NCI-H187 (cell line): ENCODE measurements around the gene ITPR3.
A peak's percentile ranks its signal among the peaks of the same experiment; 100 is the strongest.

Source experiments
- DNase-seq, 2 experiments: peaks; one replicate each; lab custom pipeline; 2025; lab: John Stamatoyannopoulos, UW

ITPR3 gene

DNA sequence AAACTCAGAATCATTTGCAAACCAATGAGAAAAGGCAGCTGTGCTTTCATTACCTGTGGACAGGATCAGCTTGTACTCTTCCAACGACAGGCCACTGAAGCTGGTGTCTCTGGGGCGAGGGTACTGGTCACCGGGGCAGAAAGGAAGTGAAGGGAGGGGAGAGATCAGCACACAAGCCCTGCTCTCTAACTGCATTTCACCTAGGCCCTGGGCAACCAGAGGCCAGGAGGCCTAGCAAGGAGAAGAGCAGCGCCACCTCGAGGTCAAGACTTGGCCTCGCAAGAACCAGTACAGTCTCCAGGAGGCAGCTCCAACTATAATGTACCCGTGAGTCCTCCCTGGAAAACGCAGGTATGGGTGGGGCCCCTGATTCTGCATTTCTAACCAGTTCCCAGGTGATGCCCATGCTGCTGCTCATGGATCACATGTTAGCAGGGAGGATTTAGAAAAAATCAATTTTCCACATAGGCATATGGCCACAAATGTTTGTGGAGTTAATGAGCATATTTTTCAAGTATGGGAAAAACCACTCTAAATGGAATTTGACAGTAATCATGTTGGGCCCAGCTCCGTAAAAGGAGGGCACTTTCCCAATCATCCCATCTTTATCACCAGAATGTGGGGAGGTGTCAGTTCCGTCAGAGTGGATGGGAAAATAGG lies 79.4 kb downstream of the ITPR3 start:
- no peak for DNase-seq

DNA sequence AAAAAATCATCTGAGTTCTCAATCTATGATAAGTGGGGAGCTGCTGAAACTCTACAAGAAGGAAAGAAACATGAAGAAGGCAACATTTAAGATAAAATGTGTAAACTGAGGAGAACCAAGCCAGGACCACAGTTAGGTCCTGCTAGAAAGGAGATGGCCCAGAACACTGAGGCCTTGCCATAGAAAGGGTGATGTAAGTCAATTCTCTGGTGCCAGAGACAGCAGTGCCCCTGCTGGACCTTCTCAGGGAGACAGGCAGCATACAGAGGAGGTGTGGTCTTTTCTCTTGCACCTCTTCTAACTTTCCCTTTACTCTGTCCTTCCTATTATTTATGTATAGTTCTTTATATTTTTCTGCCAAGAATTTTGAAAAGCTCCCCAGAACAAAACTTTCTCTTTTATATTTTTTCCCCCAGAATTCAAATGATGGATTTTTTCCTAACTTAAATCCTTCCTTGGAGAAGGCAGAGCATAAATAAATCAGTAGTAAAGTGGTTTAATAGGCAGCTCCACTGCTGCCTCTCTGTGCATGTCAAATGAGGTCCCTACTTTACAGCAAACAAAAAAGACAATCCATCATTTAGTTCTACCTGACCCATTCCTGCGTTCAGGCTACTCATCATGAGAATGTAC lies 81.3 kb downstream of the ITPR3 start:
- no peak for DNase-seq

DNA sequence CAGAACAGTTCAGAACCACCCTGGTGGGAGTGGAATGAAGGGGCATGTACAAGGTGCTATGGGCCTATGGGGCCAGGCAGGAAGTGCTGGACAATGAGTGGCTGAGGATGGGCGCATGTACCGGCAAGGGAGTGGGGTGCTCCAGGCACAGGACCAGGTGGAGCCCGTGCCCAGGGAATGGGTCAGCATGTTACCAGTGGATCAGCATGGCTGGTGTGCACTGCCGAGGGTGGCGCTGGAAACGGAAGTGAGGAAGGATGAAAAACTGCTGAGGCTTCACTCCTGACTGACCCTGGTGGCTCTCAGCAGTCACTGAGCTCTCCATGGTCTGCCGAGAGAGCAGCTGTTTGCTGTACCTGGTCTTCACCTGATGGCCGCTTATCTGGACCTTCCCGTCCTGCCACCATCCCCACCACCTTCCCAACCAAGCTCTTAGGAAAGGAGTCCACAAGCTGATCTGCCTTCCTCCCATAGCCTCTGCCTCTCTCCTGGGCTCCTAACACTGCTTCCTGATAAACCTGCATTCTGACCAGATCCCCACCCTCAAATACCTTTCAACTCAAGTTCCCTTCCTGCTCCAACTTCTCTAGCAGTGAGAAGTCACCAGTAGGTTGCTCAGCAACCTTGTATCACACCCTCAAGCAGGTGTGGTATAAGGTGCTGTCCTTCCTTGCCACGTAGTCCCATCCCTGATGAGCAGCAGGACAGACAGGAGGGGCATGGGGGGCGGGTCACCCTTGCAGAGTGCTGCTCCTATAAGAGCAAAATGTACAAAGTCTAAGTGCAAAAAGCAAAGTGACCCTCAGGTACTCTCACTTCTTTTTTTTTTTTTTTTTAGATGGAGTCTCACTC lies 83.3 kb downstream of the ITPR3 start:
- no peak for DNase-seq

DNA sequence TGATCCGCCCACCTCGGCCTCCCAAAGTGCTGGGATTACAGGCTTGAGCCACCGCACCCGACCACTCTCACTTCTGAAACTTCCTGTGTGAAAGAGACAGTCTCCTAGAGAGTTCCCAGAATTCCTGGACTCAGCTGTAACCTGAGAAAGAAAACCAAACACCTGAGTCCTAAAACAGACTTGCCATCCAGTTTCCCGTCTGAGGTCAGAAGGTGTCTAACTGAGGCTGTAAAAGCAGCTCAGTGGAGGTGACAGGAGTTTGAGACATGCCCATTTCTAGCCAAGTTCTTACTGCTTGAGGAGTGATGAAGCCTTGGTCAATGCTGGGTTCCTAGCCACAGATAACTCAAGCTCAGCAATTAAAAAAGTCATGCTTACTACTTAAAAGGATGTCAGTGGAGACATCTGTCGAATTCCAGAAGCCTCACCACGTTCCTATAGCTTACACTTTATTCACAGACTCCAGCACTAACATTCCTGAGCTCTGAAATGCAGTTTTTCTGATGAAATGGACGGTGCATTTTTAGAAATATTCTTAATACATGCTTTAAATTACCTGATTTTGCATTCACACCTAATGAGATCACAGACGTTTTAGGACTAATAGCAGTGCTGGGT lies 84.3 kb downstream of the ITPR3 start:
- DNase-seq, result no peak

DNA sequence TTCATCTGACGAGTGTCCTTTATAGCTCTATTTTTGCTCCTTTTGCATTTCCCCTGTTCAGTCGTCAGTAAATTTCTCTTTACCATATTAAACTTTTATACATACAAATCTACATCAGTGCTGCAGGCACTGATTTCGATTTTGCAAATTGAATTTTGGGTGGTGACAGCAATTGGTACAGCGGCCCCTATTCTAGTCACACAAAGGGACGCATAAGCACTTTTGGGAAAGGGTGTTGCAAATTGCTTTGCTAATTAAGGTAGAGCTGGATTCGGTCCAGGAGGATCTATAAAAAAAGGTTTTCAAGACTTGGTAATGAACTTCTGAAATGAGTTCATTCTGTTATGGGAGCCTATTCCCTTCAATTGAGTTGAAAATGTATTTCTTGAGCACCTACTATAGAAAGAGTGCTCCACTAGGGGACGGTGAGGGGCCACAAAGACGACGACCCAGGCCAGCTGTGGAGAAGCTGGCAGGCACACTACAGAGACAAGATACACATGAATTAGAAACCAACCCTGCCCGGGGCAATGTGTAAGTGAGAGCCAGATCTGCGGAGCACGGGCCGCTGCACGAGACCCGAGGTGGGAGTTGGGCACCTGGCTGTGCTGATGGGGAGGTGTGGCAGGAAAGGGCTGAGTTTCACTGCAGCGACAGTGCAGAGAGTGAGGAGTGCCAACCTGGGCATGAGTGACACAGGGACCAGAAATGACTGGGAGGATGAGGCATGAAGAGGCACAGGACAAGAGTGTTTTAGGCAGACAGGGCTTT lies 85.0 kb downstream of the ITPR3 start:
- no peak for DNase-seq

DNA sequence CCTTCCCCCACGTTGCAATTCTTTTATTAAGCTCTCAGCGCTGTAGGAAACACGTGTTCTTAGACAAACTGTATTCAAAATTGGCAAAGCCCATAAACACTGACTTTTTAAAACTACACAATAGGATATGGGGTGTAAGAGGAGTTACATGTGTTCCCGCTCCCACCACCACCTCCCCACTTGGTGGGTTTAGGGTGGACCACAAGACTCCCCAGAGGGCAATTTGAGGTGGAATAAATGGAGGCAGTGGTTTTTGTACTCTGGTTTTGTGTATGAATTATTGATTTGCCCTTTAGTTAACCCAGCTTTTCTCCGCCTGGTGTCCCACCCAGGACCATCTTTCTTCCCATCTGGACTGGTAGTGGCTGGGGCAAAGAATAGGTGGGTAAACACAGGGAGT lies 86.6 kb downstream of the ITPR3 start:
- DNase-seq, result peak; percentile 29 to 44

DNA sequence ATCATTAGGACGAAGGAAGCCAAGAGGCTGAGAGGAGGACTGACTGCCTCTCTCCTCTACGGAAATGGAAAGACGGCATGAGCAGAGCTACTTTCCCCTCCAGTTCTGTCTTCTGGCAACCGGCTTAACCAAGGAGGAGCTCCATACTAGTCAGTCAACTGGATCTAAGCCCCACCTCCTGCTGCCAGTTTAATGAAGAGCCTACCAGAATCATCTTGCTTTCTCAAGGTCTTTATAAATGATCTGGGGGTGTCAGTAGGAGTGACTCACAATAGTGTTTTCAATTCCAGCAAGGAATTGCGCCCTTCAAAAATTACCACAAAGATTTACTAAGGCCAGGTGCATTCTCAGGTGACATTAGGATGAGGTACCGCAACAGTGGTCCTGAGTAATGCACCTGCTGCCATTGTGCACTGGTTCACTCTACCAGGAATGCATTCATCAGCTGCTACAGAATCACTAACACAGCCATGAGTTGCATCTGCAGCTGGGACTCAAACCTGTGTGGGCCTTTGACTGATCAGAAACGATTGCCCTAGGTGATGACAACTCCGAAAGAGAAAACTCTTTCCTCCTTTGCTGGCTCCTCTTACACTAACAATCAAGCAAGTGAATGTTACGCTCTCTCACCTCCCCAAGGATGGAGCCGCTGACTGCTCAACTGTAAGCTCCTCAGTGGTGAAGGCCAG lies 87.5 kb downstream of the ITPR3 start:
- peak; percentile 41 to 58 for DNase-seq

DNA sequence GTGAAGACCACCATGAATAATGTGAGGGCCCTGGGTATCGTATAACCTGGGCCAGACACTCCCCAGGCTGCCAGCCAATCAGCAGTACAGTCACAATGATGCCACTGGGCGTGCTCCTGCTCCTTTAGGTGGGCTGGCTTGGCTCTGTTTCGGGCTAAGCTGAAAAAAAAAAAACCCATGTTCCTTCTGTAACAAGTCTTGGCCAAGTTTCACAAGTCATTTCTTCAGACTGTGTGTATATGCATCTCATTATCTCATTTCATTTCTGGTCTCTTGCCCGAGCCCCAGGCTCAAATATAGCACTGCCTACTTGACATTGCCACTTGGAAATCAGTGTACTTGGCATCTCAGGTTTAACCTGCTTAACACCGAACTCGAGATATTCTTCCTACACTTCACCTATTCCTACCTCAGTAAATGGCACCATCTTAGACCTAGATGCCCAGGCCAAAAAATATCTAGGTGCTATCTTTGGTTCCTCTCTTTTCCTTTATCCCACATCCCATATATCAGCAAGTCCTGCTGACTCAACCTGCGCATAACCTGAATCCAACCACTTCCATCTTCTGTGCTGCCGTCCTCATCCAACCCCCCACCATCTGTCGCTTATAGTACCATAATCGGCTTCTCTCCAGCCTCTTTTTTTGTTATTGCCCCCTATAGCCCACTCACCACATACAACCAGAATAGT lies 88.6 kb downstream of the ITPR3 start:
- no peak for DNase-seq

DNA sequence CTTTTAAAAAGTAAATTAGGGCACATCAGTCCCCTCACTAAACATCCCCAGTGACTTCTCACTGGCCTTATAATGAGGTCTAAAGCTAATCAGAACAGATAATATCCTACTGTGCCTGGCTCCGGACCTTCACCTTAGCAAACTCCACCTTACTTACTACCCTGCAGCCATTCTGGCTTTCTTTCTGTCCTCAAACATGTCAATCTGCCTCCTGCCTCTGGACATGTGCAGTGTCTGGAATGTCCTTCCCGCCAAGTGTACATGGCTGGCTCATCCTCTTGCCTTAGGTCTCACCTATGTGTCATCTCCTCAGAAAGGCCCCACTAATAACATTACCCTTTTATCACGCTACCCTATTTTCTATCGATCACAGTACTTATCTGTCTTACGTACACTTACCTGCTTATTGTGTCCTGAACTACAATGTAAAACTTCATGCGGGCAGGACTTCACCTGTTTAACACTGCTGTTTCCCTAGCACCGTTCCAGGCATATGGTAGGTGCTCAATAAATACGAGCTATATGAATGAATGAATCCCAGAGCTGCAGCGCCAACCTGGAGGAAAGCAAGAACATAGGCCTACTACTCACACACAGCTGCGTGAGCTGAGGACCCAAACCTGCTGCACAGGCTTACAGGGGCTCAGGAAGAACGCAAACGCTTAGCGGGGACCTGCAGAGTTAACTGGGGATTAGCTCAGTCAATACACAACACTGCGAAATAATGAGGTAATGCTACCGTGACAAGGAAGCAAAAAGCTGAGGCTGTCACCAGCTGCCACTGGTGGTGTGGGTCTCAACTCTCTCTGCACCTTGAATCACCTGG lies 89.4 kb downstream of the ITPR3 start:
- DNase-seq, result no peak

DNA sequence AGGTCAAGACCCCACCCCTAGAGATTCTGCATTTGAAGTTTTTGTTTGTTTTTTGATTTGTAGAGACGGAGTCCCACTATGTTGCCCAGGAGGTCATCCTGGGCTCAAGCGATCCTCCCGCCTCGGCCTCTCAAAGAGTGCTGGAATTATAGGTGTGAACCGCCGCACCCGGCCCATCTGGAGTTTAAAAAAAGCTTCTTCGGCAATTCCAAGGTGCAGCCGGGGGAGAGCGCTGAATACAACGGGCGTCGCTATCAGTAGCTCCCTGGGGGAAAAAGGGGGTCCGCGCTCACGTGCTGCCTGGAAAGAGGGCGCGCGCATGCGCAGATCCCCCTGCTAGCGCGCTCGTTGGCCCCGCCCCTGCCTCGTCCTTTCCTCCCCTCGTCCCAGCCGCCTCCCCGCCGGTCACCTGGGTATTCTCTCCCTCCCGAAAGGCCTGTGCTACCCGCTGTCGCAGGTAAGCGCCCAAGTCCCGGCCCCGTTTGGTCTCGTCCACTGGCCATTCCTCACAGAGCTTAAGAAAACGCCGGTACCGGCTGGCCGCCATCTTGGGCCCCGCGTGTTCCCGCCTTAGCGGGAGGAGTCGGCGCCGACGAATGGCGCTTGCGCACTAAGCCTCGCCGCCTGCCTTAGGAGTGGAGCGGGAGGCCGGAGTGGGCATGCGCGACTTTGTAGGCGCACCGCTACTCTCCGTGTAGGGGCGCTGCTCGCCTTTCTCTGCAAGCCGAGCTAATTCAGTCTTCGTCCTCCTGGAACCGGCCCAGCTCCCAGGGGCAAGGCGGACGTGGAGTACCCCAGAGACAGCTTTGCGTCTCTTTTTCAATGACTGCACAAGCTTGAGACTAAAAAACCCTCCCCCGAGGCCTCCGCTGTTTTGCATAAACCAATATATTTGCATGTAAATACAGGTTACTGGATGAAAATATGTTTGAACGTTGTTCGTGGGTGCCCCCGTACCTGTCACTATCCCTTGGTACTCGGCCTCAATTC lies 90.3 kb downstream of the ITPR3 start, which contains the start of gene UQCC2:
Gene UQCC2, minus strand, starts transcription at position 561 of the 990 bp plus-strand sequence. Its CDS starts 14 bp downstream, at position 547.
- DNase-seq, result peak; percentile 94 to 96

DNA sequence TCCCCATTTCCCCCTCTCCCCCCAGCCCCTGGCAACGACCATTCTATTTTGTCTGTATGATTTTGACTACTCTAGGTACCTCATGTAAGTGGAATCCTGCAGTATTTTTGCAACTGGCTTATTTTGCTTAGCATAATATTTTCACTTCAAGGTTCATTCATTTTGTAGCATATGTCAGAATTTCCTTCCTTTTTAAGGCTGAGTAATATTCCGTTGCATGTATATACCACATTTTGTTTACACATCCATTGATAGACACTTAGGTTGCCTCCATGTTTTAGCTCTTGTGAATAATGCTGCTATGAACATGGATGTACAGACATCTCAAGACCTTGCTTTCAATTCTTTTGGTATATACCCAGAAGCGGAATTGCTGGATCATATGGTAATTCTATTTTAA lies 91.8 kb downstream of the ITPR3 start:
- DNase-seq, result no peak

DNA sequence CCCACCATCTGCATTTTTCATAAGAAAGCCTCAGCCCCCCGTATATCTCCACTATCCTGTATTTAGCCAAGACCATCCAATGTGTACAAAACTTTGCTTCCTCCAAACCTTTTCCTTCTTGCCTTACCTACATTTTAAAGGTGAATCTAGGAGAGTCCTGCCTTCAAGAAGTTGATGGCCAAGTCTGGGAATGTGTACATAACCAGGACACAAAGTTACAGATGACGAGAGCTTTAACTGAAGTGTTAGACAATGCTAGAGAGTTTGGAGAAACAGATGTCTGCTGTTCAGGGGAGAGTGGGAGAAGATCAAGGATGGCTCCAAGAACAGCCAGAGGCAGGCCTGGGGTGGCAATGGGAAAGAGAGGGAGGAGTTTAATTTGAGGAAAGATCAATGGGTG lies 92.7 kb downstream of the ITPR3 start:
- DNase-seq, result no peak

DNA sequence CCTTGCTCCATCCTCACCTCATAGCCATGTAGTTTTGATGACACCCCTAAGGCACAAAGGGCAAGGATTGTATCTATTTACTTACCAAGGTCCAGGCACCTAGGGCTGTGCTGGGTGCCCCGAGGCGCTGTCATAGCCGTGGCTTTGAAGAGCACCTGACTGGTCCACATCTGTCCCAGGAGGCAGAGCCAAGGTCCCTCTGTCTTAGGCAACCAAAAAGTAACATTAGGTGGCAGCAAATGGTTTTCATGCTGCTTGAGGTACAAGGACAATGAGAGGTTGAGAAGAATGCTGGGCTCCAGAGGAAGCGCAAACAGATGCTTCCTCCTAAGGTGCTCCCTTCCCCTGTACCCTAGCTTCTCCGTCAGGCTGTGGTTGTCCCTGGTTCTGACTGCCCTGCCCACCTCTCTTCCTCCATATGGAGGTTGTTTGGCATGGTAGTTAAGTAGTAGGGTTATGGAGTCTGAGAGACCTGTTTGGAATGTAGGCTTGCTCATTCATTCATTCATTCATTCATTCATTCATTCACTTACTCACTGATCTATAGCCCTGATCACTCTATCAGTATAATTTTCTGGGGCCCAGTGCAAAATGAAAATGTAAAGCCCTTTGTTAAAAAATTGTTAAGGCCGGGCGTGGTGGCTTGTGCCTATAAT lies 93.4 kb downstream of the ITPR3 start:
- DNase-seq, result no peak

DNA sequence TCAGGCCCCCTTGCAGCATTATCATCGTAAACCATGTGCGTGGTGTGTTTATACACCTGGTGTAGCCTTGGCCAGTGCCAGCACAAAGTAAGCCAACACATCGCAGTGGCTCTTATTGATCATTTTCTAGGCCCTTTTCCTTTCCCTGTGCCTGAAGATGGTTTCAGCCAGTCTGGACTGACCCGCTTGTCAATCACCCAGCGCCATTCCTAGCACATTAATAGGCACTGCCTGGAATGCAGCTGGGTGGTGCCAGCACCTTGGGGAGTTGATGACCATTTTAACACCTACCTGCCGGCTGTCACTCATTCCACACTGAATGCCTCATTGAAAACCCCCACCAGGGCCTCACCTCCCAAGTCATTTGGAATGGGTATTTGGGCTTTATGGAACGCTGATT lies 95.3 kb downstream of the ITPR3 start:
- peak; percentile 28 to 29 for DNase-seq

DNA sequence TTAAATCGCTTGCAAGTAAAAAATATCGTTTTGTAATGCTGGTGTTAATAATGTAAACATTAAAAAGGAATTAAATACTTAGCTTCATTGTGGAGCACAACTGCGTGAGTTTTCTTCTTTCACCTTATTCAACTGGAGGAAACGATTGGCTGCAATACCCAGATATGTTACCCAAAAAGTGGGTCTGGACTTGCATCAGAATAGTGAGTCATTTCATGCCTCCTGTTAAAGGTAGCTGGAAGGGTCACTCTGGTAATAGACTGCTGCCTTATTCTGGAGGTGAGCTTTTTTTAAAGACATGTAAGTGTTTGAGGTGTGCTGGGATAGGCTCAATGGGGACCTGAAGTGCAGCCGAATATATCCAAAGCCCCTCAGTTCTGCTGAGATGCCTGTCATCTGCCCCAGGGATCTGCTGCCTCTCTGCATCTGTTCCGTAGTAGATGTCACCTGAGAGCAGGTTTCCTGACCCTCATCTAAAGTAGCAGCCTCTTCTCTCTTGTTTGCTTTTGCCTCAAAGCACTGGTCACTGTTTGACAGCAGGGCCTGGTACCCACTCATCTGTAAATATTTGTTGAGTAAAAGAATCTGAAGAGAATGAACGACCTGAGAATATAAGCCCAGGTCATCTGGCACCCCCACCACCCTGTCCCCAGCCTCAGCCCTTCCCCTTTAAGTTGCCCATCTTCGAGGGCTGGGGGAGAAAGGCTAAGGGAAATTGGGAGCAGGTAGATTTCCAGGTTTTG lies 95.9 kb downstream of the ITPR3 start:
- DNase-seq, result no peak

DNA sequence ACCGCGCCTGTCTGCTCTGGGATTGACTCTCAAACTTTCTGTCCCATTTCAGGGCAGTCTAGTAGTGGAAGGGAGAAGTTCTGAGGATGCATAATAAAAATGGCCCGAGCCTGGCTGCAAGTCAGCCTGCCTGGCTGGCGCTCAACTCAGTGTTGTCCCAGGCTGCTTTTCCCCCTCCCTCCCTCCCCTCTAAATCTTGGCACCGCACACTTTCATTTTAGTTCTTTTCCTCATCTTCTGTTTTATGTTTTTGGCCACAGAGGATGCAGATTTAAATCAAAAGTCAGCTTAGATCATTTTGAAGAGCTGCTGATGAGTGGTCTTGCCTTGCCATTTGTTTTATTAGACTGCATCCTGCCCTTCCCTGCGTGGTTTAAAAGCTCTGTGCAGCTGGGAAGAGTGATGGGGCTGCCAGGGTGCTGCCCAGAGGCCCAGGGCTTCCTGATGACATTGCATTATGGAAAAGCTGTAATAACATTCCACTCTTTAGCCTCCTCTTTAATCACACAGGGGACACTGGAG lies 96.9 kb downstream of the ITPR3 start:
- DNase-seq, result no peak

DNA sequence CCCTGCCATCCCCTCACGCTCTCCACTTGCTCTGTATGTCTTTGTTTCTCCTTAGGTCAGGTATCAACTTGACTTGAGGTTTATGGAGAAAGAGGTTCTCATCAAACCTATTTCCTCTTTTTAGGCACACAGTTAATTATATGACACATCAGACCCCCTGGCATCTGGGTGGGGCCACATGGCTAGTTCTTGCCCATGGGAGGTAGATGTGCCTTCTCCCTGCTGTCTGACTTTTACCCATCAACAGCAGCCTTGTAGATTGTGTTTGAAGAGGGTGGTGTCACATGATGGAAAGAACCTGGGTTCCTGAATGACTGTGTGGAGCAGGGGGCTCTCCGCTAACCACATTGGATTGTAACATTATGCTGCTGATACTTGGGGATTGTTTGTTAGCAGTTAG lies 97.6 kb downstream of the ITPR3 start:
- DNase-seq, result no peak
